Measurements from ENCODE around the gene ELL. TPM values are rescaled to one million over a fixed set of nuclear protein-coding genes. Genes with fewer than 3 reads are reported as not detected.

Gene ELL
- total RNA-seq, 1 donor from 2014 or later = 15.5 TPM

GRCh38 chr19:18421371-18421959 lies 100.4 kb downstream of the ELL start:
- DNase-seq (ENCODE audit: low spot score, unreplicated experiment) = peak; percentile 9
- TF ChIP-seq CTCF (IDR thresholded peaks at IDR 0.05; ENCODE audit: unreplicated experiment) = no peak
- Mint-ChIP-seq H3K9me3 (ENCODE audit: low read depth) (no peaks in the 10 kb centered on the region), H3K27ac (no peak overlapping the region), H3K27me3 (peaks cover 43% of the 10 kb centered on the region), H3K4me1 (ENCODE audit: low read depth) (peaks cover 7% of the 10 kb centered on the region), H3K36me3 (ENCODE audit: insufficient read depth) (no peaks in the 10 kb centered on the region), H3K4me3 (ENCODE audit: low read depth) (peak overlapping the region; percentile 8)

GRCh38 chr19:18420930-18421329 lies 100.9 kb downstream of the ELL start:
- H3K27ac Mint-ChIP-seq = no peak overlapping the region

GRCh38 chr19:18419699-18420460 lies 102.0 kb downstream of the ELL start:
- Mint-ChIP-seq H3K9me3 (ENCODE audit: low read depth) (no peaks in the 10 kb centered on the region), H3K36me3 (ENCODE audit: insufficient read depth) (no peaks in the 10 kb centered on the region), H3K4me3 (ENCODE audit: low read depth) (peak overlapping the region; percentile 69), H3K27ac (peak overlapping the region; percentile 88), H3K27me3 (peaks cover 49% of the 10 kb centered on the region), H3K4me1 (ENCODE audit: low read depth) (peaks cover 12% of the 10 kb centered on the region)
- peak; percentile 20 for DNase-seq (ENCODE audit: low spot score, unreplicated experiment)
- peak; percentile 16 for TF ChIP-seq CTCF (IDR thresholded peaks at IDR 0.05; ENCODE audit: unreplicated experiment)

More at GRCh38 chr19:18420930-18421329, 100.9 kb downstream of the ELL start:
- no peak for TF ChIP-seq CTCF (IDR thresholded peaks at IDR 0.05; ENCODE audit: unreplicated experiment)
- Mint-ChIP-seq H3K27me3 (peaks cover 46% of the 10 kb centered on the region), H3K36me3 (ENCODE audit: insufficient read depth) (no peaks in the 10 kb centered on the region), H3K4me1 (ENCODE audit: low read depth) (peaks cover 10% of the 10 kb centered on the region), H3K9me3 (ENCODE audit: low read depth) (no peaks in the 10 kb centered on the region), H3K4me3 (ENCODE audit: low read depth) (peak overlapping the region; percentile 69)
- DNase-seq (ENCODE audit: low spot score, unreplicated experiment) = no peak

- Mint-ChIP-seq H3K27ac (peak within 1 kb of the TSS; percentile 89), H3K9me3 (ENCODE audit: low read depth) (no peaks in the 10 kb centered on the region), H3K4me3 (ENCODE audit: low read depth) (peak within 1 kb of the TSS; percentile 69), H3K36me3 (ENCODE audit: insufficient read depth) (no peaks in the 10 kb centered on the region), H3K4me1 (ENCODE audit: low read depth) (peaks cover 16% of the 10 kb centered on the region), H3K27me3 (peaks cover 52% of the 10 kb centered on the region)
- DNase-seq (ENCODE audit: low spot score, unreplicated experiment) = peak; percentile 73
- peak; percentile 63 for TF ChIP-seq CTCF (IDR thresholded peaks at IDR 0.05; ENCODE audit: unreplicated experiment)
These were observed 102.6 kb downstream of the ELL start, which contains the start of gene SSBP4 for GRCh38 chr19:18419195-18419698. Gene SSBP4, plus strand, starts transcription at chr19:18419398. Its CDS starts 251 bp downstream, at chr19:18419649.

- DNase-seq (ENCODE audit: low spot score, unreplicated experiment) = peak; percentile 17
- Mint-ChIP-seq H3K4me1 (ENCODE audit: low read depth) (peaks cover 18% of the 10 kb centered on the region), H3K27ac (peak overlapping the region; percentile 89), H3K9me3 (ENCODE audit: low read depth) (no peaks in the 10 kb centered on the region), H3K36me3 (ENCODE audit: insufficient read depth) (no peaks in the 10 kb centered on the region), H3K4me3 (ENCODE audit: low read depth) (peak overlapping the region; percentile 69), H3K27me3 (peaks cover 52% of the 10 kb centered on the region)
- no peak for TF ChIP-seq CTCF (IDR thresholded peaks at IDR 0.05; ENCODE audit: unreplicated experiment)
These were observed 103.2 kb downstream of the ELL start for GRCh38 chr19:18418483-18419194.
